Measurements from ENCODE around the gene NDST3. TPM values are rescaled to one million over a fixed set of nuclear protein-coding genes. Genes with fewer than 3 reads are reported as not detected.

NDST3 gene
- total RNA-seq, 1 experiment from 2014 or later: 0.04 TPM

GRCh38 chr4:118139241-118139640, 105.0 kb downstream of the NDST3 start:
- Histone ChIP-seq H3K27ac (ENCODE audit: low read length) (no peak overlapping the region), H3K9ac (ENCODE audit: low read length) (no peak overlapping the region), H3K79me2 (ENCODE audit: low read length) (no peaks in the 10 kb centered on the region), H3K9me3 (ENCODE audit: low read length) (no peaks in the 10 kb centered on the region), H3K27me3 (ENCODE audit: low read length) (no peaks in the 10 kb centered on the region), H3K9me2 (replicated peaks; ENCODE audit: low read length) (no peaks in the 10 kb centered on the region), H3K4me2 (ENCODE audit: low read length) (no peak overlapping the region), H3K4me1 (ENCODE audit: insufficient read depth, low read length) (no peaks in the 10 kb centered on the region), H3K36me3 (ENCODE audit: low read depth, low read length) (no peaks in the 10 kb centered on the region), H2AFZ (ENCODE audit: low read length) (no peak overlapping the region), H4K20me1 (ENCODE audit: low read length) (no peaks in the 10 kb centered on the region), H3F3A (ENCODE audit: low read length, unreplicated experiment) (no peaks in the 10 kb centered on the region), H3K4me3 (ENCODE audit: low read length) (no peak overlapping the region)
- no peak for TF ChIP-seq CTCF (conservative IDR thresholded peaks at IDR 0.05; ENCODE audit: low read depth, low read length)
- no peak for TF ChIP-seq EZH2phosphoT487 (IDR thresholded peaks at IDR 0.05; ENCODE audit: borderline replicate concordance, low read length)
- TF ChIP-seq EZH2 (IDR thresholded peaks at IDR 0.05; ENCODE audit: low read length, unreplicated experiment): no peak
- ATAC-seq: no peak
- intact Hi-C loops (cut with micrococcal nuclease): no loop called here
- ChIA-PET CTCF (no interaction called here), POLR2A (ENCODE audit: unreplicated experiment) (no interaction called here)
- BruUV-seq (replicated peaks): no TSS peak
- no peak for DNase-seq

- ChIA-PET CTCF (no interaction called here), POLR2A (ENCODE audit: unreplicated experiment) (no interaction called here)
- no peaks in the 10 kb centered on the region for H3F3A ChIP-seq (ENCODE audit: low read length, unreplicated experiment)
- H3K4me3 ChIP-seq (ENCODE audit: low read length): no peak overlapping the region
- H4K20me1 ChIP-seq (ENCODE audit: low read length): no peaks in the 10 kb centered on the region
- no peaks in the 10 kb centered on the region for H3K27me3 ChIP-seq (ENCODE audit: low read length)
- H2AFZ ChIP-seq (ENCODE audit: low read length): no peak overlapping the region
- no peak overlapping the region for H3K9ac ChIP-seq (ENCODE audit: low read length)
- H3K9me2 ChIP-seq (replicated peaks; ENCODE audit: low read length): no peaks in the 10 kb centered on the region
- ATAC-seq (no peak), DNase-seq (no peak)
- no TSS peak for BruUV-seq (replicated peaks)
- no peaks in the 10 kb centered on the region for H3K36me3 ChIP-seq (ENCODE audit: low read depth, low read length)
- H3K27ac ChIP-seq (ENCODE audit: low read length): no peak overlapping the region
- no peaks in the 10 kb centered on the region for H3K79me2 ChIP-seq (ENCODE audit: low read length)
- intact Hi-C loops (cut with micrococcal nuclease): no loop called here
- no peaks in the 10 kb centered on the region for H3K4me1 ChIP-seq (ENCODE audit: insufficient read depth, low read length)
- no peak overlapping the region for H3K4me2 ChIP-seq (ENCODE audit: low read length)
- H3K9me3 ChIP-seq (ENCODE audit: low read length): no peaks in the 10 kb centered on the region
- TF ChIP-seq CTCF (conservative IDR thresholded peaks at IDR 0.05; ENCODE audit: low read depth, low read length): no peak
- TF ChIP-seq EZH2 (IDR thresholded peaks at IDR 0.05; ENCODE audit: low read length, unreplicated experiment): no peak
- no peak for TF ChIP-seq EZH2phosphoT487 (IDR thresholded peaks at IDR 0.05; ENCODE audit: borderline replicate concordance, low read length)
Observed at GRCh38 chr4:118141240-118141639, 107.0 kb downstream of the NDST3 start.

- H3K4me1 ChIP-seq (ENCODE audit: insufficient read depth, low read length): no peaks in the 10 kb centered on the region
- H3K9me2 ChIP-seq (replicated peaks; ENCODE audit: low read length): no peaks in the 10 kb centered on the region
- H3F3A ChIP-seq (ENCODE audit: low read length, unreplicated experiment): no peaks in the 10 kb centered on the region
- no peaks in the 10 kb centered on the region for H3K9me3 ChIP-seq (ENCODE audit: low read length)
- no peak for TF ChIP-seq CTCF (conservative IDR thresholded peaks at IDR 0.05; ENCODE audit: low read depth, low read length)
- no peak for TF ChIP-seq EZH2phosphoT487 (IDR thresholded peaks at IDR 0.05; ENCODE audit: borderline replicate concordance, low read length)
- TF ChIP-seq EZH2 (IDR thresholded peaks at IDR 0.05; ENCODE audit: low read length, unreplicated experiment): no peak
- H3K4me3 ChIP-seq (ENCODE audit: low read length): no peak overlapping the region
- H3K36me3 ChIP-seq (ENCODE audit: low read depth, low read length): no peaks in the 10 kb centered on the region
- ATAC-seq: no peak
- ChIA-PET POLR2A (ENCODE audit: unreplicated experiment) (no interaction called here), CTCF (no interaction called here)
- intact Hi-C loops (cut with micrococcal nuclease): no loop called here
- DNase-seq: no peak
- H4K20me1 ChIP-seq (ENCODE audit: low read length): no peaks in the 10 kb centered on the region
- no peaks in the 10 kb centered on the region for H3K79me2 ChIP-seq (ENCODE audit: low read length)
- H3K9ac ChIP-seq (ENCODE audit: low read length): no peak overlapping the region
- BruUV-seq (replicated peaks): no TSS peak
- no peak overlapping the region for H3K27ac ChIP-seq (ENCODE audit: low read length)
- H2AFZ ChIP-seq (ENCODE audit: low read length): no peak overlapping the region
- H3K27me3 ChIP-seq (ENCODE audit: low read length): no peaks in the 10 kb centered on the region
- H3K4me2 ChIP-seq (ENCODE audit: low read length): no peak overlapping the region
Observed at GRCh38 chr4:118154649-118155048, 120.4 kb downstream of the NDST3 start.
